Left hindlimb (tissue), 1 donor: ENCODE results near the gene TLE2.
"Not testable (repeated sequence)": the region's sequence is repeated elsewhere in the genome, so short reads cannot be mapped to it uniquely, and the experiment has no call there.

ENCODE experiments used
- DNase-seq: peaks from one replicate; pipeline ENCODE4 v3.0.0-alpha.2; 2018

The TLE2 gene

DNA sequence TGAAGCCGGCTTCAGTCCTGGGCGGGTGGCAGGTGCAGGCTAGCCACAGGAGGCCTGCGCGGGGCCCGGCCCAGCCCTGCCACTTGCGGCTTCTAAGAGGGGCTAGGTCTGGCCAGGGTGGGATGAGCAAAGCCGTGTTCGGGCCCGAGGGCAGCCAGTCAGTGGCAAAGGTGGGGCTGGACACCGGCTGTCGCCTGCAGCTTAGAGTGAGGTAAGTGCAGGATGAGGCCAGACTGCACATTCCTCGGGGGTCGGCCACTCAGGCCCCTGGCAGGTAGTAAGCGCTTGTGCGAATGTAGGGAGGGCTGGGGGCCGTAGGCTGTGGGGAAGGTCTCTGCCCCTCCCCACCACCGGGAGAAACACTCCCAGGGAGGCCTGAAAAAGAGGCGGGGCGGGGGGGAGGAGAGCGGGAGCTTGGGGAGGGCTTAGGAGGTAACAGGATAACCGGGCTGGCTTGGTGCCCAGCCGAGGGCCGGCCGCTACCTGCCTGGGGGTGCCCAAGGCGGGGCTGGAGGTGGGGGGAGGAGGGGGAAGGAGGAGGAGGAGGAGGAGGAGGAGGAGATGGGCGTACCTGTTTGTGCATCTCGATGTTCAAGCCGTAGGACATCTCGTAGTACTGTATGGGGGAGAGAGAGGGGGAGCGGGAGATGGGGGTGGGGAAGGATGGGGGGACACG lies 26.8 kb upstream of the TLE2 start:
- no peak for DNase-seq

DNA sequence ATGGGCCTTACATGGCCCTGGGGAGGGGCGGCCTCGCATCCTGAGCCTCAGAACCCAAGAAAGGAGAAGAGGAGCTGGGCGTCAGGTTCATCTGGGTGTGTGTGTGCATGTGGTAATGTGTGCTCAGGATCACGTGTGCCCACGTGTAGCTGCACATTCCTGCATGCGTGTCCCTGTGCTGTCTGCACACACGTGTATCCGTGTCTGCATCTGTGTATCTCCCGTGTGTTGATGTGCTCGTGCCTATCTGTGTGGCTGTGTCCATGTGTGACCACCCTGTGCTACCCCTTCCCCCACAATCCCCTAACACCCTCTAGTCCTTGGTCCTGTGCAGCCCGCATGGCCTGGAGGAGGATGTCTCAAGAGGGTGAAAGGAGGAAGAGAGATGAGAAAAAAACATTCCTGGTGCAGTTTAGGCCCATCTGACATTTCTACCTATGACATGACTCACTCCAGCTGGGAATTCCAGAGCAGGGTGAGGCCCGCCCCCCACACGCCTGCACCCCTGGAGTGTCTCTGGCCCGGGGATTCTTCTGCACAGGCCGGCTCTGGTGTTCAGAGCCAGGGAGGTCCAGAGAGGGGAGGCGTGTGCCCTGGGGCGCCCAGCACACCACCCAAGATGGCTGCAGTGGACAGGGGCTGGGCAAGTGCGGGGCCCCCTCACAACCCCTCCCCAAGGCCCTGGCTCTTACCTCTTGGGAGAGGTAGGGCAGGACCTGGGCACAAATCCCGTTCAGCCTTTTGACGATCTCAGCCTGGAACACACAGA lies 26.1 kb upstream of the TLE2 start:
- no peak for DNase-seq

DNA sequence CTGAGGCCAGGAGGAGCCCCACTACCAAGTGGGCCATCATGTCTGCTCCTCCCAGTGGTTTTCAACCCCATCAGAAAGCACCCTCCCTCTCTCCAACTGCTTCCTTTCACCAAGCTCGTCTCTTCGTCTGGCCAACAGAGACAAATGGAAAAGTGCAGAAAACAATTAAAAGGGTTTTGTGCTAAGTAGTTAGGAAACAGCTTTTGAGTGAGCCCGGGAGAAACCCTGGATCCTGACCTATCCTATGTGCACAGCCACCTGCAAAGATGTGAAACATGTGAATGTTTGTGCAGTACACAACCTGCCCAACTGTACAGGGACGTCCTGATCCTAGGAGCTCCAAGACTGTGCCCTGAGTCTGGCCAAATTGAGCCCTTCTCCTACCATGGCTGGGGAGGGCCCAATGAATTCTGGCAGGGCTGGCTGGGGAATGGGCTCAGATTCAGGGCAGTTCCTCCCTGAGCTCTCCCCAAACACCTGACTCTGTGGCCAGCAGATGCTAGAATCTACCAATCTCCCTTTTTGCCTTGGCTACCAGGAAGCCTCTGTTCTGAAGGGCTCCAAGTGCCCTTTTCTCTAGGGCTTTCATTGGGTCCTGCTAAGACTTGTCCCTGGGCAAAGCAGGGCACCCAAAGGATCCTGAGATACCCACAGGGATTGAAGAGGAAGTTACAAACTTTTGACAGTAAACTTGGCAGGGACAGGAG lies 25.3 kb upstream of the TLE2 start:
- DNase-seq = no peak

DNA sequence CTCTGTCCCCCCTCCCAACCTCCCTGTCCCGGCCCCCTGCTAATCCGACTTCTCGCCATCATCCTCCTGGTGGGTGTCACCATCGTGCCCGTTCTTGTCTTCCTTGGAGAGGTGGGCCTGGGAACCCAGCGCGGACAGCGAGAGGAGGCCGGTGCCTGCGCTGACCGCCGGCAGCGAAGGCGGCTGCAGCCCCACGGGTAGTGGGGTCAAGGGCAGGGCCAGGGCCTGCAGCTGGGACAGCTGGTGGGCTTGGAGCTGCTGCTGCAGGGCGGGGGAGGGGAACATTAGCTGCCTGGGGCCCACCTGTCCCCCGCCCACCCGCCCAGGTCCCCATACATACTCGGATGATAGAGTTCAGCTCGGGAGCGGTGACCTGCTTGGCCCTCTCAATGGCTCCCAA lies 24.7 kb upstream of the TLE2 start:
- DNase-seq = no peak

DNA sequence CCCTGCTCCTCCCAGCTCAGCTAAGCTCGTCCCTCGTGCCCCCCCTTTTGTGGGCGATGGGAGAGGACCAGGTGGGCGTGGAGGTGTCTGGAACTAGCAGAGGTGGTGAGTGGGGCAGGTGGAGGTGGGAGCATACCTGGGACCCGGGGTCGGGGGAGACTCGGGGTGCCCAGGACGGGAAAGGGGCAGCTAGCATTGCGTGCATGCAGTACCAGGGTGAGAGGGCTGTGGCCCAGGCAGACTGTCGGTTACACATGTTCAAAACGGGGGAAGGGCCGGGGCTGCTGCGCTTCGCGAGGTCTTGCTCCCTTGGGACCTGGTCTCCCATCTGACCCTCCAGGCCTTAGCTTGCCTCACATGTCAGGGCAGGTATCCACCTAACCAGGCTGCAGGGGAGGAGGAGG lies 24.1 kb upstream of the TLE2 start:
- no peak for DNase-seq

DNA sequence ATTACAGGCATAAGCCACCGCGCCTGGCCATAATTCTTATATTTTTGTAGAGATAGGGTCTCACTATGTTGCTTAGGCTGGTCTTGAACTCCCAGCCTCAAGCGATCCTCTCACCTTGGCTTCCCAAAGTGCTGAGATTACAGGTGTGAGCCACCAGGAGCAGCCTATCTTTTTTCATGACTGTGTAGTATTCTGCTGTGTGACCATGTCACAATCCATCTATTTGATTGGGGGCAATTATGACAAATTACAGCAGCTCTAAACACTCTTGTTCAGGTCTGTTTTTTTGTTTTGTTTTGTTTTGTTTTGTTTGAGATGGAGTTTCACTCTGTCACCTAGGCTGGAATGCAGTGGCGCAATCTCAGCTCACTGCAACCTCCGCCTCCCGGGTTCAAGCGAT lies 20.9 kb upstream of the TLE2 start:
- DNase-seq = not testable (repeated sequence)

DNA sequence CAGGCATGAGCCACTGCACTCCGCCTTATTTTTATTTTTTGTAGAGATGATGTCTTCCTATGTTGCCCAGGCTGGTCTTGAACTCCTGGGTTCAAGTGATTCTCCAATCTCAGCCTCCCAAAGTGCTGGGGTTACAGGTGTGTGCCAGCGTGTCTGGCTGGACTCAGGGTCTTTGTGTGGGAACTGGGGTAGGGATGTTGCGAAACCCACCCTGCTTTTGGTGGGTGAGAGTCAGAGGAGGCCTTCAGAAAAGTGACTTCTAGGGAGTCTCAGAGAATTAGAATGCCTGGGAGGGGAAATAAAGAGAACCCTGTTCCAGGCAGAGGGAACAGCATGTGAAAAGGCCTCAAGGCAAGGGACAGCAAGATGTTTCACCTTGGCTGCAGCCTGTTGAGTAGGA lies 20.0 kb upstream of the TLE2 start:
- DNase-seq = no peak

DNA sequence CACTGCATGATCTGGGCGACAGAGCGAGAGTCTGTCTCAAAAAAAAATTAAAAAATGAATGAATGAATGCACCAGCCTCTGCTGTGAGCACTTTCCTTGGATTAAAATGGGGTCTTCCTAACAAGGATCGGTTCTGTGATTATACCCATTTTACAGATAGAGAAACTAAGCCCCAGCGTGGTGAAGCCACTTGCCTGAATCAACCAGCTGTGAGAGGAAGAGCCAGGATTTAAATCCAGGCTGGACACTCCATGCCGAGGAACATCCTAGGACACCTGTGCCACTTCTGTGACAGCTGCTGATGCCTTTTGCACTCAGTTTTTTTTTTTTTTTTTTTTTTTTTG lies 19.1 kb upstream of the TLE2 start:
- DNase-seq = no peak

DNA sequence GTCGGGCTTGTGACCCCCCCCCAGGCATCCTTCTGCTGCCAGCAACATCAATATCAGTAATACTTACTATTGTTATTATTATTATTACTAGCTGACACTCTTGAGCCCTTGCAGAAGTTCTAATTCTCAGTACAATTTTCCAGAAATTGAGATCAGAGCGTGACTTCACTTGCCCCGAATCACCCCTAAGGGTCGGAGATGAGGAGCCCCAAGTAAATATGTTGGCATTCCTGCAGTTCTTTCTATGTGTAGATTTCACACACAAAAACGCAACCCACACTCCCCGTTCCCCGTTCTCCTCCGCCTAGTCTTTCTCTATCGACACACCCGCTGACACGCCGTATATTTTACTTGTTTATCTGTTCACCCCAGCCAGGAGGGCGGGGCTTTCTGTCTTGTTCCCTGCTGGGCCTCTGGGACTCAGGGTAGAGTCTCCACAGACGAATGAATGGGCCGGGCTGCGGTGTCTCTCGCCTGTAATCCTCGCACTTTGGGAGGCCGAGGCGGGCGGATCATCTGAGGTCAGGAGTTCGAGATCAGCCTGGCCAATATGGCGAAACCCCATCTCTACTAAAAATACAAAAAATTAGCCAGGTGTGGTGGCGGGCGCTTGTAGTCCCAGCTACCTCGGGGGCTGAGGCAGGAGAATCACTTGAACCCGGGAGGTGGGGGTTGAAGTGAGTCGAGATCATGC lies 18.6 kb upstream of the TLE2 start:
- DNase-seq = peak; percentile 81

DNA sequence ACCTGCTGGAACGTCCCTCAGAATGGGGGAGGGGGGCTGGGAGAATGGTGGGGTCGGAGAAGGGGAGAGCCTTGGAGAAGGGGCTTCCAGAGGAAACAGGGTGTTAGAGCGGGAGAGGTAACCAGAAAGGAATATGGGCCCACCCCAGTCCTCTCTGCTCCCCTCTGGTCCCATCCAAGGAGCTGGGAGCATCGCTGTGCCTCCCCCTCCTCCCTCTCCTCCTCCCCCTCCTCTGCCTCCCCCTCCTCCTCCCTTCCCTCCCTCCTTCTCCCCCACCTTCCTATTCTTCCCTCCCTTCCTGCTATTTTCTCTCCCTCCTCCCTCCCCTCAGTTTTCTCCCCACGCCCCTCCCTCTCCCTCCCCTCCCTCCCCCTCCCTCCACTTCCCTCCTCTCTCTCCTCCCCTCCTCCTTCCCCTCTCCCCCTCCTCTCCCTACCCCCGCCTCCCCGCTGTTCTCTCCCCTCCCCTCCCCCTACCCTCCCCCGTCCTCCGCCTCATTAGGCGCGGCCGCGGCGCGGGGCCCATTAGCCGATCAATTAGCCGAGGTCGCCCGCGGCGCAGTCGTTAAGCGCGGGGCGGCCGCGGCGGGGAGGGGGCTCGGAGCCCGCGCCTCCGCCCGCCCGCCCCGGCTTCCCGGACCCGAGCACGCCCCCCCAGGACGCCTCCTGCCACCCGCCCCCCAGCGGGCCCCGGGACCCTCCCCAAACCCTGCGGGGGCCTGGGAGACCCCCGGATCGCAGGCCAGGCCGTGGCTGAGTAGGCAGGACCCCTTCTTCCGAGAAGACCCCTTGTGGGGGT lies 17.8 kb upstream of the TLE2 start:
- DNase-seq = peak; percentile 84

DNA sequence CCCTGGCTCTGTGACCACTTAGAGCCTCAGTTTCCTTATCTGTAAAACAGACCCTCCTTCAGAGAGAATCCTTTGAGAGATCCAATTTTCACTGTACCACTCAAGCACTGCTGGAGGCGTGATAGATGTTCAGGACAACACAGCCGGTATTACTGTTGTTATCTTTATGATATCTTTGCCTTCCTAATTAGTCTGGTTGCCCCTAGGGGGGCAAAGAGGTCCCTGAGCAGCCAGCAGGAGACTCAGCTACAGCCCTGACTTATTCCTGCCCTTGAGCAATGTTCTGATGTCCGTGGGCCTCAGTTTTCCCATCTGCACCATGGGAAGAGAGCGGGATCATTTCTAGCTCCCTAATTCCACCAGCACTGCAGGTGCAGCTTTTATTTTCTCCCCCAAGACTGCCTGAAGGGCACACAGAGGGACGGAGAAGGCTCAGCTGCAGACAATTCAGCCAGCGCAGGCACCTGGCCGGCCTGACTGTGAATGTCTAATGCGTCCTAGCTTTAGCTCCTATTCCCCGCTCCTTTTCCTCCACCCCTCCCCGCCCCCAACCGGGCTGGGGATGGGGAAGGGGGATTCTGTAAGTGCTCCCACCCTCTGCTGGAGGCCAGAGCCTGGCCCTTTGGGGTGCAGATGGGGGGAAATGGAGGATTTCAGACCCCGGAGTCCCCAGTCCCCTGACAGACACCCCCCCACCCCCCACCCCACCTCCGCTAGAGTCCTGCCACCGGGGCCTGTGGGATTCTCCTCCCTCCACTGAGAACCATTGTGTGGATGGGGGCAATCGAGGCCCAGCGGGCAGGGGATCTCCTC lies 17.0 kb upstream of the TLE2 start:
- DNase-seq = no peak

DNA sequence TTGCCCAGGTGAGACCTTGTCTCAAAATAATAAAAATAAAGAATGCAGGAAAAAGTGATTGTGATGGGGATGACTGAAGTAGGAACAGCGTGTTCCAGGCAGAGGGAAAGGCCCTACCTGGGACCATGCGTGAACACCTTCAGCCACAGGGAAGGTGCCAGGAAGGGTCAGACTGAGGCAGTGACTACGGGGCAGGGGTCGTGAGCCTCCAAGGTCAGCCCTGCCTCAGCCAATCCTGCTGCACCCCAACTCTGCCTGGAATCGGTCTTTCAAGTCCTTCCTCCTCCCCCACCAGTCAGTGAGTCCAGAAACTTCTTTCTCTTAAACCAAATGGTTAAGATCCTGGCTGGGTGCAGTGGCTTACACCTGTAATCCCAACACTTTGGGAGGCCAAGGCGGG lies 16.1 kb upstream of the TLE2 start:
- DNase-seq = no peak

DNA sequence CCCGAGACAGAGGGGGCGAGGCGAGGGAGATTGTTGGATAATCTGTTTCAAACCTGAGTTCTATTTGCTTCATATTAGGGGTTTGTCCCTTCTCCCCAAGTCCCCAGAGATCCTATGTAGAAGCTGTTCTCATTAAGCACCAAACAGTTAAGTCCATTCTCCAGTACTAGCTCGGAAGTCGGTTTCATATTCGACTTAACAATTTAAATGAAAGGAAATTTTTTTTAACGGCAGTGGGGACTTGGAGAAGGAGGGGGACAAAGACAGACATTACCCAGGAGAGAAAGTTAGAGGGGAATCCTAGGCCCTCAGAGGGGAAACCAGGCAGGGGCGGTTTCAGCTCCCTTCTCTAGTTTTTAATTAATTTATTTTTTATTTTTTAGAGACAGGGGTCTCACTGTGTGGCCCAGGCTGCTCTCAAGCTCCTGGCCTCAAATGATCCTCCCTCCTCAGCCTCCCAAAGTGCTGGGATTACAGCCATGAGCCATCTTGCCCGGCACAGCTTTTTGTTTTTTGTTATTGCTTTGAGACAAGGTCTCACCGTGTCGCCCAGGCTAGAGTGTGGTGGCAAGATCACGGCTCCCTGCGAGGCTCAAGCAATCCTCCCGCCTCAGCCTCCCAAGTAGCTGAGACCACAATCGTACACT lies 13.7 kb upstream of the TLE2 start:
- no peak for DNase-seq

DNA sequence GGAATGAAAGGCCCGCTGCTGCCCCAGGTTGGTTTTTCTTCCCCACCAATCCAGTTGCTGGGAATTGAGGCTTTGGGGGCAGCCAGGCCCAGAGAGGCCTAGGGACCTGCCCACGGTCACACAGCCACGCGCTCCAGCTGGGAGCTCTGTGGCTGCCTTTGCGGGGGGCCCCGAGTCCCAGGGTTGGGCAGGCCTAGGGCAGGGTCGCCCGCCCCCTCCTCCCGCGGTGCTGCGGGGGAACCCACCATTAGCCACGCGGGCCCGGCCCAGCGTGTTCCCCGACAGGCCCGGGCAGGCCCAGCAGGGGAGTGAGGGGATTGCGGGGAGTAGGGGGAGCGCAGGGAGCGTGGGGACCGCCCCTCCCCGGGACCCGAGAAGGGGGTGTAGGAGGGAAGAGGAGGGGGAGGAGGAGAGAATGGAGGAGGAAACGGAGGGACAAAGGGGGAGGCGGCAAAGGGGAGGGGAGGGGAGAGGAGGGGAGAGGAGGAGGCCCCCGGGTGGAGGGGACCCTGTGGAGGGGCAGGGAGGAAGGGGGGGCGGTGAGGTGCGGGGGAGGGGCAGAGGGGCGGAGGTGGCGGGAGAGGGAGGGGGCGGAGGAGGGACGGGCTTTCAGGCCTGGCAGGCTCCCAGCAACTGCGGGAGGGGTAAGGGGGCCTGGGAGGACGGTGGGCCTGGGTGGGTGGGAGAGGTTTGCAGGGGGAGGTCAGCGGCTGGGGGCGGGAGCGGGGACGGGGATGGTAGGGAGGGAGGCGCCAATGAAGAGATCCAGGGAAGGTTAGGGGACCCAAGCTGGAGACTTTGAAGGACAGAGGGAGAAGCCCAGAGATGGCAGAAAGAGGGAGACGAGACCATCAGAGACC lies 12.9 kb upstream of the TLE2 start:
- peak; percentile 79 for DNase-seq

DNA sequence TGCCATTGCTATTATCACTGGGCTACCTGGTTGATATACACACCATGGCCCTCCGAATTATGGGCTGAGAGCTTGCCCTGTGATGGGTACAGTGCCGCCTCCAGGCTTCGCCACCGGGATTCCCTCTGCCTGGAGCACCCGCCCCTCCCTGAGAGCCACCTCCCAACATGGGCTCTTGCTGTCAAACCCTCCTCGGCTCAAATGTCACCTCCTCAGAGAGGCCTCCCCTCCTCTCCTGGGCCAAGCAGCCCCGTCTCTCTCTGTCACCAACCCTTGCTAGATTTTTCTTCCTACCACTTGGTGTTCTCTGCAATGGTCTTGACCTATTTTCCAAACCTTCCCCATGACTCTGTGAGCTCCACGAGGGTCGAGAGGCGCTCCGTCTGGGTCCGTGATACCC lies 12.2 kb upstream of the TLE2 start:
- no peak for DNase-seq

DNA sequence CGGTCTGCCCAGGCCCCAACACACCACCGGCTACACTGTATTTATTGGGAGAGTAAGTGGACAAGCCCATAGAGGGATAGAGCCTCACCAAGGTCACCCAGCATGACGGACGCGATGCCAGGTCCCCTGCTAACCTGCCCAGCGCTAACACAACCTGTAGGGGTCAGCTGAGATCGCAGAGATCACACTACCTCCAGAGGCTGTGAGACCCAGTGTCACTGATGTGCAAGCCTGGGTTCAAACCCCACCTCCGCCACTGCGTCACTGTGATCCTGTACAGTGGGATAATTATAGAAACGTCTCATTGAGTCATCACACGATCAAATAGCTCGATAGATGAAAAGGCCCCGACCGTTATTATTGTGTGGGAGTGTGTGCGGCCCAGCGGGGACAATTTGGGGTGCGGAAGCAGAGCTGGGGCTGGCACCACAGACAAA lies 10.6 kb upstream of the TLE2 start:
- peak; percentile 34 for DNase-seq

DNA sequence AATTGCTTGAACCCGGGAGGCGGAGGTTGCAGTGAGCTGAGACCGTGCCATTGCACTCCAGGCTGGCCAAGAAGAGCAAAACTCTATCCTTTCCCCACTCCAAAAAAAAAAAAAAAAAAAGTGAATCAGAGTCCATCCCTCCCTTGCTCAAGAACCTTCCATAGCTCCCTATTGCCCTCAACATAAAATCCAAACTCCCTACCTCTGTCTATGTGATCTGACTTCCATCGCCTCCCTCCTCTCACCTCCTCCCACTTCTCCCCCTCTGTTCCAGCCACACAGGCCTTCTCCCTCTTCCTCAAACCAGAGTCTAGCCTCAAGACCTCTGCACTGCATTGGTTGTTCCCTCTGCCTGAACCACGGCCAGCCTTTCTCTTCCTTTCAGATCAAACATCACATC lies 10.0 kb upstream of the TLE2 start:
- no peak for DNase-seq

DNA sequence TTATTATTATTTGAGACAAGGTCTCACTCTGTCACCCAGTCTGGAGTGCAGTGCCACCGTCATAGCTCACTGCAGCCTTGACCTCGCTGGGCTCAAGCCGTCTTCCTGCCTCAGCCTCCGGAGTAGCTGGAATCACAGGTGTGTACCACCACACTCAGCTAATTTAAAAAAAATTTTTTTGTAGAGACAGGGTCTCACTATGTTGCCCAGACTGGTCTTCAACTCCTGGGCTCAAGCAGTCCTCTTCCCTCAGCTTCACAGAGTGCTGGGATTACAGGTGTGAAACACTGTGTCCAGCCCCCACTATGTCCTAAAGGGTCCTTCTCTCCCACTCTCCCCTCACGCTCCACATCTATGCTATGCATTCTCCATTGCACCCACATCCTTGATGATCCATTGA lies 9.1 kb upstream of the TLE2 start:
- no peak for DNase-seq

DNA sequence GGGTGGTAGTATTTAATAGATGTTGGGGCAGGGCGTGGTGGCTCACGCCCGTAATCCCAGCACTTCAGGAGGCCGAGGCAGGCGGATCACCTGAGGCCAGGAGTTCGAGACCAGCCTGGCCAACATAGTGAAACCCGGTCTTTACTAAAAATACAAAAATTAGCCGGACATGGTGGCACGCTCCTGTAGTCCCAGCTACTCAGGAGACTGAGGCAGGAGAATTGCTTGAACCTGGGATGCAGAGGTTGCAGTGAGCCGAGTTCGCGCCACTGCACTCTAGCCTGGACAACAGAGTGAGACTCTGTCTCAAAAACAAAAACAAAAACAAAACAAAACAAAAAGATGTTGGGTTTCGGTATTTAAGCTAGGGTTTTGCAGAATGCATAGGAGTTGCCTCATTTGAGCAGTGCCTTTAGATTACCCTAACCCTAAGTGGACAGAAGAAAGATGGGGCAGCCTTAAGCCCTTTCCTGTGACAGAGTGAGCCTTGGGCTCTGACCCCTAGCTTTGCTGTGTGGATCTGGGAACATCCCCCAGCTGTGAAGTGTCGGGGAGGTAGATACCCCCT lies 8.0 kb upstream of the TLE2 start:
- DNase-seq = not testable (repeated sequence)
